Hippocampal formation (tissue), 2 donors: ENCODE measurements around the gene CD53.
A peak's percentile ranks its signal among the peaks of the same experiment; 100 is the strongest.
"Not testable (repeated sequence)": the region's sequence is repeated elsewhere in the genome, so short reads cannot be mapped to it uniquely, and the experiment has no call there.

Source experiments
- DNase-seq, 2 donors: peaks; one replicate each; lab custom pipeline; 2025; lab: John Stamatoyannopoulos, UW

Gene CD53, protein sequence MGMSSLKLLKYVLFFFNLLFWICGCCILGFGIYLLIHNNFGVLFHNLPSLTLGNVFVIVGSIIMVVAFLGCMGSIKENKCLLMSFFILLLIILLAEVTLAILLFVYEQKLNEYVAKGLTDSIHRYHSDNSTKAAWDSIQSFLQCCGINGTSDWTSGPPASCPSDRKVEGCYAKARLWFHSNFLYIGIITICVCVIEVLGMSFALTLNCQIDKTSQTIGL

DNA sequence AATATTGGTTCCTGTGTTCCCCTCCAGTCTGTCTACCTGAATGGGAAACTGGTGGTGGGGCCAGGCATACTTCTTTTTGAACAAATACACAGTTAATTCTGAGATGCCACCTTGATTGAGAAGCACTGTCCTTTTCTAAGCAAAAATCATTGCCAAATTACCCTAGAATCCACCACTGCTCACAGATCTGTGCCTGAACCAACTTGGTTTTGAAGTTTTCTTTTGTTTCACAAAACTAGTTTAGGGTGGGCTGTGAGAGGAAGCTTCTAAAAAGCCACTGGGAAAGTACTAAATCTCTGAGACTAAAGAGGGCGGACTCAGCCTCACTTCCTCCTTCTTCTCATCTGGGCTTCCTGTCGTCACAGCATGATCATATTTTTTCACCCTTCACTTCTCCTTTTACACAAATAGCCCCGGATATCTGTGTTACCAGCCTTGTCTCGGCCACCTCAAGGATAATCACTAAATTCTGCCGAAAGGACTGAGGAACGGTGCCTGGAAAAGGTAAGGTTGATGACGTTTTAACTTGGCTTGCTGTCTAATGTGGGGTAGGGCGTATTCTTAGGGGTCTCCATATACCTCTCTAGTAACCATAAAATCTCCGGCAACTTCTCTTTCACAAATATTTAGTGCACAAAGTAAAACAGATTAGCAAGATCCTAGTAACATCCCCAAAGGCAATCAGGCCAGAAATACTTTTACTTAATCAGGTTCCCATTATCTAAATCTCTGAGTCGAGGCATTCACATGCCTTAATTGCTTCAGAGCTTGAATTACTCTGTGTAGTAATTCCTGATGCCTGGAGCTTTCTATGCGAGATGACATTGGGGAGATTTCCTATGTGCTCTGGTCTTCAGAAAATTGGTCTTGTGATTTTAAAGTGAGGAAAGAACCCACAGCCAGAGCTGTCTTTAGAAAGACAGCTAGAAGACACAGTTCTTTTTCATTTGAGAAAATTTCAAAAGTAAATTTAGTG, at the start of gene CD53:
TSS of gene CD53 (plus strand) at position 404 of the 976 bp plus-strand sequence. CDS start 18,261 bp downstream, outside the sequence.
- DNase-seq = peak in 1 of 2 donors; percentile 12

DNA sequence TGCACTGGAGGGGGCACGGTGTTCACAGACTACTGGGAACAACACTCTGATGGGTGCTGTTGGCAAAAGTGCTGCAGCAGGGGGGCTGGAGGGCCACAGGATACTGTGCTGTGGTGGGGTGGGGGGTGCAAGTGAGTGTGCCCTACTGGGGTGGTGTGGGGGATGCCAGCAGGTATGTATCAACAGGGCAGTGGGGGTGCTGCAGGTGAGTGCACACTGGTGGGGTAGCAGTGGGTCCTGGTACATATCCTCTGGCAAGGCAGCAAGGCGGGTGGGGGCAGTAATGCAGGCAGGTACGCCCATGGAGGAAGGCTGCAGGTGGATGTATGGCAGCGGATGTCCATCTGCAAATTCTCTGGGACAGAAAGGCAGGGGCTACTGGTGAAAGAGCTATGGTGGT, 48.8 kb upstream of the CD53 start:
- DNase-seq = no peak

DNA sequence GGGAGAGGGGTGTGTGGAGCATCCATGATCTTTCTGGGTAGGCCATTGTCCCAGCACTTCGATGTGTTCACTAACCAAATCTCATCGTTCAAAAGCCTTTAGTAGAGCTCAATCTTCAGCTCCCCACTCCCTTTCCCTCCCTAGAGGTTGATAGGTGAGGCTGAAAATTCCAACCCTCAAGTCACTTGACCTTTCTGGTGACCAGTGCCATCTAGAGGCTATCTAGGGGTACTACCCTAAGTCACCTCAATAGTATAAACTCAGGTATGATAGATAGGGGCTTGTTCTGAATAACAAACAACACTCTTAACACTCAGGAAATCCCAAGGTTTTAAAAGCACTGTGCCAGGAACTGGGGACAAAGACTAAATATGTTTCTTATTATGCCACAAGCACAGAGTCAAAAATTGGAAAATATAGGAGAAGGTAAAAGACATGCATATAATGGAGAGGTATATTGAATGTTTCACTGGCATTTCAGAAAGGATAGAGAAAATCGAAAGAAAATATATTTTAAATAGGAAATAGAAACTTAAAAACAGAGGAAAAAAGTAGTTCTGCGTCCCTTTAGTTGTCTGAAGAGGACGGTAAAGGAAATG, 42.9 kb upstream of the CD53 start:
- no peak for DNase-seq

DNA sequence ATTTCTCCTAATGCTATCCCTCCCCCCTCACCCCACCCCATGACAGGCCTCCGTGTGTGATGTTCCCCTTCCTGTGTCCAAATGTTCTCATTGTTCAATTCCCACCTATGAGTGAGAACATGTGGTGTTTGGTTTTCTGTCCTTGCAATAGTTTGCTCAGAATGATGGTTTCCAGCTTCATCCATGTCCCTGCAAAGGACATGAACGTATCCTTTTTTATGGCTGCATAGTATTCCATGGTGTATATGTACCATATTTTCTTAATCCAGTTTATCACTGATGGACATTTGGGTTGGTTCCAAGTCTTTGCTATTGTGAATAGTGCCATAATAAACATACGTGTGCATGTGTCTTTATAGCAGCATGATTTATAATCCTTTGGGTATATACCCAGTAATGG, 39.2 kb upstream of the CD53 start:
- DNase-seq = not testable (repeated sequence)

DNA sequence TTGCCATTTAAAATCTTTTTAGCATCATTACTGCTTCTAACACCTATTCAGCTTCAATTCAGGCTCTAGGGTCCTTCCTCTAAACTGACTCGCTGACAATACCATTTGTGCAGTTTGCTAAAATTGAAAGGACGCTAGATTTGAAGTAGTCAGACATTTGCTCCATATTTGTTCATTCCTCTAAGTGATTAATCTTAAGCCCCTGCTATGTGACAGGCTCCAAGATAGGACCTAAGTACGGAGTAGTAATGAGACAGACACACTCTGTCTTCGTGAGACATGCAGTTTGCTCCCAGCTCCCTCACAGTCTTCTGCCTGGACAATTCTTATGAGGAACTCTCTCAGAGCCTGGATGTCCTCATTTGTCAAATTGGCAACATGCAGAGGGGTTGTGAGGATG, 26.1 kb upstream of the CD53 start:
- DNase-seq = no peak

DNA sequence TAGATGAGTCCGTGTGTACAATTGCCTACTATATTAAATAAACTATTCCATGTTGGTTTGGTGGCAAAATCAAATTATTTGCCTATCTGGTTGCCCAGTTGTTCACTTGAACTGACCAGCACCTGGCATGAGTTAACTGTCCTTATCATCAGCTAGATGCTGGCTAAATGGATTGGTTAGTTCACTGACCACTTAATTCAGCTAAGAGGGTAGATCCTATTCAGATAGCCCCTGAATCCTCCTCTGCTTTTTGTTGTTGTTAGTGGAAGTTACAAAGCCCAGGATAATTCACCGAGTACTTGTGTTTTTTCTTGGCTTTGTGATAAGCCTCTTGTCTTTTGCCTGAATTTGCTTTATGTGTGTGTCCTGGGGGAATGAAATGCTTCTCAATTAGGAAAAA, 22.8 kb upstream of the CD53 start:
- no peak for DNase-seq

DNA sequence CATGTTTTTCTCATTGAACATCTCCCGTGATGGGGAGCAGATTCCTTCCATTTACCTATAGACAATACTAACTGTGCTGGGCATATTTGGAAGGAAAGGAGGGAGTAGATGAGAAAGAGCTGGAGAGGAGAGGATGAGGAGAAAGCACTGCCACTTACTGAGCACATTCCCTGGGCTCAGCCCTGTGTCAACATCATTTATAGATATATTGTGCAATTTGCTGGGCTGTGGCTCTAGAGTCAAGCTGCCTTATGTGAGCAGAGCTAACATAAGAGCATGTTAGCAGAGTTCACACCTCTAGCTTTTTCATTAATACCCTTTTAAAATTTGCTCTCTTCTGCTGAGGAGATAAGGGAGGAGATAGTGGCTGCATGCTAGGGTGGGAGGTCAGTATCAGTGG, 22.3 kb upstream of the CD53 start:
- DNase-seq = no peak

DNA sequence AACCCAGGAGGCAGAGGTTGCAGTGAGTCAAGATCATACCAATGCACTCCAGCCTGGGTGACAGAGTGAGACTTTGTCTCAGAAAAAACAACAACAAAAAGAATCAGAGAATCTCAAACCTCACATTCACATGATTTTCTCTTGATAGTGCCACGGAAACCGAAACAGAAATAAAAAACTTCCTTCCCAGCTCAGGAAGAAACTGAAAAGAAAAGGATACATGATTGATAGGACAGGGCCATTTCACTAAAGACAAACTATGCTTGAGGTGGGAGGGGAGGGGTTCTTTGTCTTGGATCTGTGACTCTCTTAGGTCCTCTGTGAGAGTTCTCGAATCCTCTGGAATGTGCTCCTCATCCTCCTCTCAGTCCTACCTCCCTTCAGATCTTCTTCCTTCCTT, 19.8 kb upstream of the CD53 start:
- no peak for DNase-seq

DNA sequence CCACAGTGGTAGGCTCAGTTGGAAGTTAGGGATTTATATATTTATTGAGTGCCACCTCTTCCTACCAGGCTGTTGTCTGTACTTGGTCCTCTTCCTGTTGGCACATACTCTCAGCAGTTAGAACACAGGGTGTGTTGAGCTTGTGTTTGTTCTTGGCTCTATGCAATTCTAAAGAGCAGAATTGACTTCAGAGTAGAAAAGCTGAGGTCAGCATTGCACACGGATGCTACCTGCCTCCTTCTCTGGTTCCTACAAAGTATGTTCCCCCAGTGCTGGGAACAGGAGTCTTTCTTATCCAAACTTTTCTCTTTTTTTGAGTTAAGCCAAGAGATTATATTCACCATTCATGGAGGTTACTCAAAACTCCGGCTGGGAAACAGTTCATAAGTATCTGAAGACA, 16.5 kb upstream of the CD53 start:
- DNase-seq = no peak

DNA sequence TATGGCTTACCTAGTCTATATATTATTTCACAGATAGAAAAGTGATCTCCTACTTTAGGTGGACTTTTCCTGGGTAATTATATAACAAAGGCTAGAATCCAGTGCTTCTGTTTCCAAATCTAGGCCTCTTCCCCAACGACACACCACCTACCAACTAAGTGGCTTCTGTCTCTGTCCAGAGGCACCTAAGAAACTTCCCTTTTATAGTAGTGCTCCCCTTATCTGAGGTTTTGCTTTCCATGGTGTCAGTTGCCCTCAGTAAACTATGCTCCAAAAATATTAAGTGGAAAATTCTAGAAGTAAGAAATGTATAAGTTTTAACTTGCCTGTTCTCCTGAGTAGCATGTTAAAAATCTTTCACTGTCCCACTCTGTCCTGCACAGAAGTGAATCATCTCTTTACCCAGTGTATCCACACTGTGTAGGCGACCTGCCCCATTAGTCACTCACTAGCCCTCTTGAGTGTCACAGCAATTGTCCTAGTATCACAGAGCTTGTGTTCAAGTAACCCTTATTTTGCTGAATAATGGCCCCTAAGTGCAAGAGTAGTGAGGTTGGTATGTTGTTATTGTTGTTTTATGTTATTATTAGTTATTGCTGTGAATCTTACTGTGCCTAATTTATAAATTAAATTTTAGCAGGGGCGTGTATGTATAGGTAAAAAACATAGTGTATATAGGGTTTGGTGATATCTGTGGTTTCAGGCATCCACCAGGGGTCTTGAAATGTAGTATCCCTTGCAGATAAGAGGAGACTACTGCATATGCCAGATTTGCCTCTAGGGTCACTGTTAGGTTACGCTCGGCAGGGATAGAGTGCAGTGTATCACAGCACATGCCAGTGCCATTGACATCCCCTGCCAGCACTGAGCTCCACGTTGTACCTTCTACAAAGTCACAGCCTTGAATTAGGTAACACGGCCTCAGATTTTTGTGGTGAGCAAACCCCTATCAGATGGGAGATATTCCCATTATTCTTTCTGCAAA, 14.7 kb upstream of the CD53 start:
- no peak for DNase-seq

DNA sequence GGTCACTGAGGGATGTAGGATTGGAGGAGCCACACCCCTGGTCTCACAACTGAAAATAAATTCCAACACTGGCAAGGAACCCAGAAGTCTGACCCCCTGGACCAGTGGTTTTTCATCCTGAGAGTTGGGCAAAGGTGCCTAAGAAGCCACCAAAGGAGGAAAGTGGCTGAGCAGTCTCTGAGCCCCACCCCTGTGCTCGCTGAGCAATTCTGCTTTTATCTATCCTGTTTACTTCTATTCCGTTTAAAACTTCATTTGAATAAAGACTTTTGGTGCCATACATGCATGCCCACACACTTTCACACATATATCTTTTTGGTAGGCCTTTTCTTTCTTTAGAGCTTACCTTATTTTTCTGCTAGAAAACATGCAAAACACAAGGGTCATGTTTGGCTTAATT, 13.9 kb upstream of the CD53 start:
- no peak for DNase-seq

DNA sequence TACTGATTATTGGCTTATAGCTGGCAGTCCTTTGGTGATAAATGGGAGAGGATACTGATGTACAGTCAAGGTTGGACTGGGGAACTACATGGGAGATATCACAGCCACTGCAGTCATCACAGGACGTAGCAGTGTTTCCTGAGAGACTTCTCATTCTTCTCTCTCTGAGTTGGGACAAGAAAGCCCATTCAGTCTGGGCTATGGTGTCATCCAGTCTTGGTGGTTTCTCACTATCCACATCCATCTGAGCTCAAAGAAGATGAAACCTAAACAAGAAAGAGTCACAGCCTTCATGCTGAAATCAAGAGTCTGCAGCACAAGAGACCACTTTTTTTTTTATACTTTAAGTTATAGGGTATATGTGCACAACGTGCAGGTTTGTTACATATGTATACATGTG, 12.8 kb upstream of the CD53 start:
- DNase-seq = no peak

DNA sequence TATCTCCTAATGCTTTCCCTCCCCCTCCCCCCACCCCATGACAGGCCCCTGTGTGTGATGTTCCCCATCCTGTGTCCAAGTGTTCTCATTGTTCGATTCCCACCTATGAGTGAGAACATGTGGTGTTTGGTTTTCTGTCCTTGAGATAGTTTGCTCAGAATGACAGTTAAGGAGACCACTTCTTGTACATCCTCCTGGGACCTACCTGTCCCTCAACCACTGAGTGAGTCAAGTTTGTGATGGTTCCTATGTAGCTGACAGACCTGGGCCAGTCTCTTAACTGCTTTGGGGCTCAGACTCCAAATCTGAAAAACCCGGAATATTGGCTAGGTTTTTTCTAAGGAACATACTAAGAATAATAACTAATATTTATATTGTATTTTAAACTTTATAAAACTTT, 12.3 kb upstream of the CD53 start:
- DNase-seq = not testable (repeated sequence)

DNA sequence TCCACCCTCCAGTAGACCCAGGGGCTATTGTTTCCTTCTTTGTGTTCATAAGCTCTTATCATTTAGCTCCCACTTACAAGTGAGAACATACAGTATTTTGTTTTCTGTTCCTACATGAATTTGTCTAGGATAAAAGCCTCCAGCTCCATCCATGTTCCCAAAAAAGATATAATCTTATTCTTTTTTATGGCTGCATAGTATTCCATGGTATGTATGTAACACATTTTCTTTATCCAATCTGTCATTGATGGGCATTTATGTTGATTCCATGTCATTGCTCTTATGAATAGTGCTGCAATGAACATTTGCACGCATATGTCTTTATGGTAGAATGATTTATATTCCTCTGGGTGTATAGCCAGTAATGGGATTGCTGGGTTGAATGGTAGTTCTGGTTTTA, 11.0 kb upstream of the CD53 start:
- DNase-seq = not testable (repeated sequence)

DNA sequence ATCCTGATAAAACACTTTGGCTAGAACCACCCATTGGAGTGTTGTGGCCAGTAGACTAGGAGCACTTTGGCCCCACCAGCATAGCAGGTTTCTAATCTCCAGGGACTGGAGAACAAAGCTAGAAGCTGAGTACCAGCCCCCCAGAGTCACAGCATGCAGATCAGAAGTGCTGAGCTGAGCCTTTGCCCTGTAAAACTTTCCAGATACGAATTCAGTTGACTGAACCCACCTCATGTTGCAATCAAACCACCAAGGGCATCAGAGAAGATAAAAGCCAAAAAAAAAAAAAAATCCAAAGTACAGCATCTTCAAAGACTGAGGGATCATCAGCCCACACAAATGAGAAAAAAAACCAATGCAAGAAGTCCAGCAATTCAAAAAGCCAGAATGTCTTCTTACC, 8.7 kb upstream of the CD53 start:
- DNase-seq = no peak

DNA sequence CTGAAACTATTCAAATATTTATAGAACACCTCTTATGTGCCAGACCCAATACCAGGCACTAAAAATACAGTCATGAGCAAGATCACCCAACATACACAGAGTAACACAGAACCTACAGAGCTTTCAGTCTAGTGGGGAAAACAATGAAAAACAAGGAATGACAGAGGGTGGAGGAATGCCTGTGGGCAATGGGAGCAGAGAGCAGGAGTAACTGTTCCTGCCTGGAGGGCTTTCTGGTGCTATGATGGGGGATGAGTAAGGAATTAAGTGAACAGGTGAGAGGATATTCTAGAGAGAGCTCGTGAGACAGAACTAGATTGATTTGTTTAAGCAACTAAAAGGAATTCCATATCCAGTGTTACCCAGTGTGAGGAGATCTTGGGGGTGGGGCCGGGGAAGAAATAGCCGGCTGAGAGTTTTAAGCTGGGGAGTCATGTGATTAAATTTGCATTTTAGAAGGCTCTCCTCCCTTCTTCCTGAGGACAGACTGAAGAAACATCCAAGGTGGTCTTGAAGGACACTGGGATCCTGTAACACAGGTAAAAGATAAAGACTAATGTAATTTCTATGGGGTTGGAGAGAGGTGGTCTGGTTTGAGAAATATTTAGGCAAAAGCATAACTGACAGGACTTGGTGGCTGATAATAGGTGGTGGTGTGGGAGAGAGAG, 2.1 kb upstream of the CD53 start:
- no peak for DNase-seq

DNA sequence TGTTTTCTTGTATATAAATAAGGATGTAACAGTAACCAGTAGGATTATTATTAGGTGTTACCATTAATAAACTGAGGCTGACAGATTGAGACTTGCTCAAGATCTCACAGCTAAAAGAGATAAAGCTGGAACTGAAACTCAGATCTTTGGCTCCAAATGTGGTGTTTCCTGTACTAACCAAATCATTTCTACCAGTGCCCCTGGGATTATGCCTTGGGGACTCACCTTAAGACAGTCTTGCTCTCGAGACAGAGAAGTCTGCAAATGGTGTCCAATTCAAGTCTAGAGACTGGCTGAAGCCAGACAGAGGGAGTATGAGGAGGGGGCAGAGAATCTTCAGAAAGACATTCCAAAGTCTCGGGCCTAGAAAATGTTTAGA, 593 bp upstream of the CD53 start:
- no peak for DNase-seq

DNA sequence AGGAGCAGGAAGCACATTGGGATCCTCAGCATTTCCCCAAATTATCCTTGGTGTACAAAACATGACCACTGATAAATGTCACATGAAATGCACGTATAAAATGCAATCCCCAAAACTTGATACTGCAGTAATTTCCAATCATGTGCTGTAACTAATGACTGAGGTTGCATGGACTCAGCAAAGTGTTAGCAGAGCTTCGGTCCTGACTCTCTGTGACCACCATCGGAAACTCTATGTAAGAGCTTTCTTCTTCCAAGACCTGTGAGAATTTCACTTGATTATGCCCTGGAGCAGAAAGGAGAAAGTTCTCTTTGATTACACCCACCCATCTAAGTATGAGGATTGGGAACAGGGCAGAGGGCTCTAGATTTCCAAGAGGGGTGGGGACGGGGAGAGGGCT, 908 bp downstream of the CD53 start:
- no peak for DNase-seq

DNA sequence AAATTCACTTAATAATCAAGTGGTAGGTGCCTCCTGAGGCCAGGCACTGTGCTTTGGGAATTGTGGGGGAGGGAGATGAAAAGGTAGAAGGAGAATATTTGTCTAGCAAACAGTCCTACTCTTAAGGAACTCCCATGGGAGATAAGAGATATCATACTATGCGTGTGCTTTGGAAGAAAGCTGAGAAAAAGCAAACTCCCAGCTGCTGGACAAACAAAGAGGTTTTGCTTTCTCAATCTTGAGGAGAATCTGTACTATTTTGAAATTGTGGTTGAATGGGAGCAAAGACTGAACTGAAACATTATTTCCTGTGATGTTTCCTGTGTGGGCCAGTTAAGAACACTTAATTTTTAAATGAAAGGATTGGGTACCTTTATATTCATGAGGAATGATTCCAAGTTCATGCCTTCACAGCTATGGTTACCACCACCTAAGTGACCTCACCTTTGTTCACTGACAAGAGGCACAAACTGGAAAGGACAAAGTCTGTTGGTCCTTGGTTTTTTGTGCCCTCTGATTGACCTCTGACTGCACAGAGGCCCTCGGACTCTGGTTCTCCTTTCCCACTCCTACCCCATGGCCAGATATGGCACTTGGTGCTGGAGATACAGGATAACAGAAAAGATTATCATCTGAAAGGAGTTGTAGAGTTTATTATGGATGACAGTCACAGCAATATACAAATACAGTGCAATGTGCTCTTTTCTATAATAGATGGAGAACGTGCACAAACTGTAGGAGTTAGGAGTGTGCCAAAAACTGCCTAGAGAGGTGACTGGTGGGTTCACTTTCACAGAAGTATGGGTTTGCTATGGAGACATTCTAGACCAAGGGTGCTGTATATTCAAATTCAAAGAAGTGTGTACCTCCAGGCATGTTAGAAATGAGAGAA, 1.6 kb downstream of the CD53 start:
- no peak for DNase-seq

DNA sequence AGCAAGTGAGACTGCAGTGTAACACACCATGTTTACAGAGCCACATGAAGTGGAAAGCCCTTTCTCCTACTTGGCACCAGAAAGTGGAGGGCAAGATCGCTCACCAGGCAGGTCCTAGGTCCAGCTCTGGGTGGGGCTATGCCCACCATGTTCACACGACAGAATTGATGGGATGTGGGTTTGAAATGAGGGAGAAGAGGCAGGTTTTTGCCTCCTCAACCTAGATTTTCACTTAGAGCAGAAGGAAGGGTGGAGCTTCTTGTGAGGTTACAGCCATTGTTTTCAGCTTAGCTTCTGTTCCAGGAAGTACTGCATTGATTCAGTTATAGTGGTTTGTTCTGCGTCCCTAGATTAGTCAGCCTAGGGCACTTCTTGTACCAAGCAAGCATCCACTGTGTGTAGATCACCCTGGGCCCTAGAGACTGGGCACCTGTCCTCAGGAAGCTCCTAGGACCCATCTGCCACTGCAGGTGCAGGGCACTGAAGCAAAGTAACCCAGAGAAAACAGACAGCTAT, 2.3 kb downstream of the CD53 start:
- DNase-seq = no peak
